Activated effector memory CD4-positive, alpha-beta T cell treated with anti-CD3 and anti-CD28 coated beads, Interleukin-2, amount 50 U/mL, for 16 hours (primary cell): Measurements from ENCODE around the gene SGMS1.
A peak's percentile ranks its signal among the peaks of the same experiment; 100 is the strongest.

ENCODE experiments used
- DNase-seq: peaks from one replicate; pipeline ENCODE4 v3.0.0-alpha.2; 2020

The SGMS1 gene

DNA sequence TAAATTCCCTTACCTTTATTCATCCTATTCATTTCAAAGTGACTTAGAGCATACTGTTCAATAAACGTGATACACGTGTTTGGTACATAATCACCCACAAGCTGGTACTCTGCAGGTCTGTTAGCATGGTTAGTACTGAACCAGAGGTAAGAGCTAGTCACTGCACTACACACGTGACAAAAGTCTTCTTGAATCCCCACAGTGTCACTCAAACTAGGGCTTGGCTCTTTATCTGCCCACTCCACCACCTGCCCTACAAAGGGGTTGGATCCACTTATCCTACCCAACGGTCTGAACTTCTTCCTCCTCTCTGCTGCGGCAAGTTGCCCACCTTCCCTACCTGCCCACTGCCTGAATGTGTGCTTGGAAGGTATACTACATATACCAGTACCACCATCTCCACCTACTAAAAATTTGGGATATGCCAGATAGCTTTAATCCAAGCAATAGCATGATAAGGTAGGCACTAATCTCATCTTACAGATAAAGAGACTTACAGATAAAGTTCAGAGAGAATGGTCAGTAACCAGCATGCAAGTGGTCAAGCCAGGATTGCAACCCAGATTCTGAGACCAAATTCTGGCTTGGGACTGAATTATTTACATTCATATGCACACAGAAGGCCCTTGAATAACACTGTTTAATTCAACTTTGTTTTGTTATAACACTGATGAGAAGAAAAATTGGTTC is 92.2 kb downstream of the SGMS1 start:
- no peak for DNase-seq

DNA sequence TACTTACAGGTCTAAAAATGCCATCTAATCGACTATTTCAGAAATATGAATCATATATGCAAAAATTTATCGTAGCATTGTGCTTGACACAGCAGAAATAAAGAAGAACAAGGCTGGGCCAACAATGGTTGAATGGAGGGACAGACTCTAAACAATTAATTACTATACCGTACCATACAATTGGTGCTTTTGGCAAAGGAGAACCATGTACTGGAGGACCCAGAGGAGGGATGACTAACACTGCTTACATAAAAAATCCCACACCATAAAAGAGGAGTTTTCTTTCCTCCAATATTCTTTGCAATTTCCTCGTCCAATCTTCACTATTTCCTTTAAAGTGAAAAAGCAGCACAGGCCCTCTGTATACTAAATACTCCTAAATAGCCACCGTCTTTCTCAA is 94.1 kb downstream of the SGMS1 start:
- no peak for DNase-seq

DNA sequence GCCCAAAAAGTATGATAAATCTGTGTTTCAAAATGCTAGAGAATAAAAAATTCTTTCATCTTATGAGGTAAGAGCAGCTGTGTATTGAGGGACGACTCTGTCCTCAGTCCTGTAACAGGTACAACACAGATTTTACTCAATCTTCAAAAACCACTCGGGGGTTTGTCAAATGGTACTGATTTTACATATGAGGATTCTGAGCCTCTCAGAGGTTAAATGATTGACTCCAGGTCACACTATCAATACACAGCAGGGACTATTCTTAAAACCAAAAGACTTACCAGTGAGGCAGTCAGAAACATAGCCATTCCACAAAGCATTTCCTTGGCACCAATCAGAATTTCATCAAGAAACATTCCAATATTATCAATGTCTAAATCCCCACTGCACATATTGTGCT is 95.5 kb downstream of the SGMS1 start:
- DNase-seq: no peak

DNA sequence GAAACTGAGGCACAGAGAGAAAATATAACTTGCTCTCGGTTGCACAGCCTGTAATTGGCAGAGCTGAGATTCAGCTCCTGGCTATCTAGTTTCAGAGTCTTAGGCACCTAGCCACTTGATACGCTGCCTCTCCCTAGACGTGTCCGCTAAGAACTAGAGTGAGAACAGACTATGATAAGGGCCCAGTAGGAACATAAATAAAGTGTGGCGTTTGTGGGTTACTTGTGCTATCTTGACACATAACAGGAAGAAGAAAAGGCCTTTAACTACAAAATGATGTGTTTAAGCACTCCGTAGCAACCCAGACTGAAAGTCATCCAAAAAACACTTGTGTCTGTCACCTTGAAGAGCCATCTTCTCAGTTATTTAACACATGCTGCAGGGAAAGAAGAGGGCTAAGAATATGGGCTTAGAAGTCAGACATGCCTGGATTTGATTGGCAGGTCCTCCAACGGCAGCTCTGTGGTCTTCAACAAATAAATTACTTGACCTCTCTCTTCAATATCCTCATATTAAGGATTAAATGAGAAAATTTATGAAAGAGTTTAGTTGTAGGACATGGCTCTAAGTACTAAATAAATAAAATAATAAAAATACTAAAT is 96.2 kb downstream of the SGMS1 start:
- no peak for DNase-seq

DNA sequence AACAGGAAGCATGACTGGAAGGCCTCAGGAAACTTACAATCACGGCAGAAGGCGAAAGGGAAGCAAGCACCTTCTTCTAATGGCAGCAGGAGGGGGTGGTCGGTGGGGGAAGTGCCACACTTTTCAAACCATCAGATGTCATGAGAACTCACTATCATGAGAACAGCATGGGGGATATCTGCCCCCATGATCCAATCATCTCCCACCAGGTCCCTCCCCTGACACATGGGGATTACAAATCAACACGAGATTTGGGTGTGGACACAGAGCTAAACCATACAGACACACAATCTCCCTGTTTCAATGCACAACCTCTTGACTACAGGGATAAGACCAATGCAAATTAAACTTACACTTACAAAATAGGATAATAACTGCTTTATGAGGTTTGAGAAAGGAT is 97.6 kb downstream of the SGMS1 start:
- no peak for DNase-seq

DNA sequence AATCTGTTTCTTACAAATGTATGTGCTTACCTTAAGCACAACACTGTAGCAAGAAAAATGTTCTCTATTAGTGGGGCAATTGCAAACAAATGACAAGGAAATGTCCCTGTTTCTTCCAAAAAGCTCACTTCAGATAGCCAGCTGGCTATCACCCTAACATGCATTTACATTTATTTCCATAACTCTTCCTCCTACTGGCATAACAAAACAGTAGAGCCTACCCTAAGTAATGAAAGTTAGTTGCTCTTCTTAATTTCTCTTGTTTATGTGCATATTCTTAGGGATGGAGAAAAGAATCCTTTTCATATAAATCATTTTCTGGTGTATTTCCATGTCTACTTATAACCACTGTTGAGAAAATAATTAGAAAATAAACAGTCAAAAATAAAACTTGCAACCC is 100.4 kb downstream of the SGMS1 start:
- no peak for DNase-seq

DNA sequence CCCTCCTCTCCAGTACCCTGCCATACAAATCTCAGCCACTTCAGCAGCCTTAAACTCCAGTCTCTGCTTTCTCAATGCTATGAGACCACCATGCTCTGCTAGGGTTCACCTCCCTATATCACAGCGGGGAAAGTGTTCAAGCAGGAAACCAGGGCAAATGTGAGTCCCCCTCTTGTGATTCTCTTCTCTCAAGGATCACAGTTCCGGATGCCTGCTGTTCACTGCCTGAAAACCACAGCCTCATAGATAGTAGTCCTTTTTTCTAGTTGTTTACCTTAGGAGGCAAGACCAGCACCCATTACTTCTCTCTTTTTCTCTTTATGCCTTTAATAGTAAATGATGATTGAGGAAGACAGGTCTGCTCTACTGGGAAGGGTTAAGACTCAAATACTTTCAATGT is 100.8 kb downstream of the SGMS1 start:
- DNase-seq: no peak

DNA sequence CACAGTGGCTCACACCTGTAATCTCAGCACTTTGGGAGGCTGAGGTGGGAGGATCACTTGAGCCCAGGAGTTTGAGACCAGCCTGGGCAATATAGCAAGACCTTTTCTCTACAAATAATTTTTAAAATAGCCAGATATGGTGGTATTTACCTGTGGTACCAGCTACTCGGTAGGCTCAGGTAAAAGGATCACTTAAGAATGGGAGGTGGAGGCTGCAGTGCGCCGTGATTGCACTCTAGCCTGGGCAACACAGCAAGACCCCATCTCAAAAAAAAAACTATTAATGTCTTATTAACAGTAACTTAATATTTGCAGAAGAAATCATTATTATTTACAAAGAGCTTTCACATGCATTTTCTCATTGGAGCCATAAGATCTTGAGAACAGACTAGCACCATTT is 103.6 kb downstream of the SGMS1 start:
- DNase-seq: no peak

DNA sequence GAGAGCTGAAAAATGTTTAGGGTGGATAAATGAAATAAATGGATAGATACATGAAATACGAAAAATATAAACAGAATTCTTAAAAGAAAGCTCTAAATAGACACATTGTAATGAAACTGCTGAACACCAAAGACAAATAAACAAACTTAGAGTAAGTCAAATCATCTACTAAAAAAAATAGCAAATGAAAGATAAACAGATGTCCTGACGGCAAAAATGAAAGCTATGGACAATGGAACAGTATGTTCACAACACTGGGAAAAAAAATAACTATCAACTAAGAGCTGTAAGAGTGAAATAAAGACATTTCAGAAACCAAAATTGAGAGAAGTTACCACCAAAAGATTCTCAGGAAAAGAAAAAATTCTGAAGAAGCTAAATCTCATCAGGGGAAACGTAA is 106.1 kb downstream of the SGMS1 start:
- no peak for DNase-seq

DNA sequence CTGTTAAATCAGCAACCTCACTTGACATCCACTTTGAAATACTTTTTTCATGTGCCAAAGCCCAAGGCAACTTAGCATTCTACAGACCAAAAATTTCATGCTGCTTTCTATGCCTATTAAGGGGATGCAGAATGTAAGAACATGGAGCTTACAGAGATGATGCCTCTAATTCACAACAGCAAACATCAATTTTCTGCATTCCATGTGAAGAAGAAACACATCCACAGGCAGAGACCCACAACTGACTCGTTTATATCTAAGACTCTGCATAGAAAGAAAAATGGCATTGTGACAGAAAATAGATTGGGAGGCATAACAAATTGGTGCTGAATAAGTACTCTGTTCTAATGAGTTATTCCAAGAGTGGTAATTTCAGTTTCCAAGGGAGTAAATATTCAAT is 107.6 kb downstream of the SGMS1 start:
- DNase-seq: no peak

DNA sequence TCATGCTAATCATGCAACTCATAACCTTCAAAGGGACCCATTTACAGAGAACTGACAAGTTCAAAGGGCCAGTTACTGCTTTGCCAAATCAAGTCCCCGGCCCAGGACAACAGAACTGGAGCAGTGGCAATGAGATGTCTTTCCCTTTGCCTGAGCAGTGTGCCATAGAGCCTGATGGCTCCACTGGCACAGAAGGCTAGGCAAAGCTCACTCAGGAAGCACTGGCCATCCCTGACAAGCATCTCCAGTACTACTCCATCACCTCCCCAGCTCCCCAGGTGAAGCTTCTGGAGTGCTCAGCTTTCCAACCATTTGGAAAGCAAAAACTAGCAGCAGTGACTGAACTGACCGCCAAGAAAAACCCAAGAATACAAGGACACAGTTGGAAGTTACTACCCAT is 108.3 kb downstream of the SGMS1 start:
- DNase-seq: no peak

DNA sequence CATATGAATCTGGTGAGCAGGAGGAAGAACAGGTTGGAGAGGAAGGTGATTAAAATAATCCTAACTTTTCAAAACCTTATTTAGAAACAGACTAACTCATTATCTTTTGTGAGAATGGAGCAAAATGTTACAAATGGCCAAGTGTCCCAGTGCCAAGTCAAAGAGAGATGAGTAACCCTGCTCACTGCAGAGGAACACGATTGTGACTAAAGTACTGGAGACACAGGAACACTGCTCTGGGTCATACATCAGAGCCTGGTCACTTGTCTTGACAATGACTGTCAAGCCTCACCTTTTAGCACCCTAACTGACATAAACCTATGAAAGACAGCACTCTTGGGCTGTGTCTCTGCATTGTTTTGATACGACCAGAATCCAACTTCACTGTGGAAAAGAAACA is 108.8 kb downstream of the SGMS1 start:
- DNase-seq: no peak

DNA sequence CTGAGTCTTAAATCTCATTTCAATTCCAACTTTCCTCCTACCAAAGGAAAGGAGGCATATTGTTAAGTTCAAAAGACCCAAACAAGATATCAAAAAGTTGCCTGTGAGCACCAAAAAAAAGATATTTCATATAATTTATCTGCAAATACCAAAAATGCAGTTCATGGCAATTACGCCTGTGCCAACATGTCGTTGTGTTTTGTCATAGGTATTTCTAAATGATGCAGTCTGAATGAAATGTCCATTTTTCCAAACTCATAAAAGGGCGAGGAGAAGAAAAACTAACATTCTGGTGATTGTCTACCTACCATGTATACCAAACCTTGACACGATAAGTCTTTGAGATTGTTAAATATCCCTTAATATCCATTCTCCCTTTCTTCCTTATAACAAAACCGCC is 109.8 kb downstream of the SGMS1 start:
- DNase-seq: no peak

DNA sequence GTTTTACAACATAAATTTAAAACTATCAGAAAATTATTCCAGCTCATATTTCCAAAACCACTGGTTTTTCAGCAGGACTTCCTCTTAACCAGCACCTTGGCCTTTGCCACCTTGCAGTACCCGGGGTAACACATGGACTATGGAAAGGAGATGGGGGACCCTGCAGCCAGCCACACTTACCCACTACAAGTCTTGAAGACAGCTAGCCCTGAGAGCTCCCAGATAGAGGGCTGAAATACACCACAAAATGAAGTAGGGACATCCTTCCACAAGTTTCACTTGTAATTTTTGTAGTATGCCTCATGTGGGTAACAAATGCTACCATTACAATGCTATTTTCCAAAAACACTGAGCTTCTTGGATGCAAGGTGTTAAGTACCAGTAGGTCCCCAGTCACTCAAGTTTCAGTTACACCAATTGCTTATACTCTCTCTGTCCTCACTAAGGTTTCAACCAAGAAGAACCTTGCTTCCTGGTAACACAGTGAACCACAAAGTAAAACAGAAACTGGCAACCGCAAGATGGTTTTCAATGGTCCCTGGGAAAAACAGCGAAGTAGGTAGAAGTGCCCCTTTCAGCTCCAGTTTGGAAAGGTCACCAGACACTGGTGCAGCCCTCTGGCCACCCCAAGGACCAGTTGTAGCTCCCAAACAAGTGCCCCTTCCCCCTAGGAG is 110.9 kb downstream of the SGMS1 start:
- DNase-seq: no peak

DNA sequence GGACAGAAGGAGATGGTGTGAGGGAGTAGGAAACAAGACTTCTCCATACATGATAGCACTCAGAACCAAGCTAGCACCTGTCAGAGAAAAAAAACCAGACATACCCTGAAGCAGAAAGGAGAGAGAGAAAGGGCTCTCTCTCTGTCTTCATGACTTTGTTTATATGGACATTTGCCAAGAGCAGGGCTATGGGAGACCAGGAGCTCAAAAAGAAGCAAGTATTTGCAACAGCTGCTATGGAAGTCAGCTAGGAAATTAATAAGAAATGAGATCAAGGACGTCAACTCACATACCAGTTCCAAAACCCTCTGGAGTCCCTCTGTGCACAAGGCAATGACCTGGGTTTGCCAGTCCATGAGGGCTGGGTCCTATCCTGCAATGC is 111.6 kb downstream of the SGMS1 start:
- no peak for DNase-seq

DNA sequence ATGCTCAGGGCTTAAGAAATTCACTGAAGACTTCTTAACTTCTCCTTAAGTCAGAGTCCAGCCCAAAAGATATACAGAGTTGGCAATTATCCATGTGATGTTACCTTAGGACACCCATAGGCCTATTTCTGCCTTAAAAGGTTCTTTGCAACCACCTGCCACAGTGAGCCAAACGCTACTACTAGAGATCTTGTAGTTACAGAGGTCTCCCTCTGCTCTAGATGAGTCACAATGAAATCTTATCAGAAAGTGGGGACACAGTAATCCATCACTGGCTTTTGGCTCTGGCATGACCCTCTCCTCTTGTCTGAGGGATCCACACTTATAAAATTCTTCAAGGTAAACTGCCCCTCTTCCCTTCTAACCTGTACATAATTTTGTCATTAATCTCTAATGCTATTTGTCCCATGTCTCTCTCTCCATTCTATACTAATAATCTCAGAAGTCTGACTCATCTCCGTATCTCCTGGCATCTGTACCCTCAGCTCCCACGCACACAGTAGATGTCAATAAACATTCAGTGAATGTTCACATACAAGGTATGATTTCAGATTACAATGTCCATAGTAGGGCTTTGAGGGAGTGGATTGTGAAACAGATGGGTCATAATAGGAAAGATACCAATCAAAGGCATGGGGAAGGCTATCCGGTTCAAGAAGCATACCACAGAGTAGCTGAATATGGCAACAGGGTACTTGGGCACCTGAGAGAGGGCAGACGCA is 112.1 kb downstream of the SGMS1 start:
- DNase-seq: peak; percentile 74

DNA sequence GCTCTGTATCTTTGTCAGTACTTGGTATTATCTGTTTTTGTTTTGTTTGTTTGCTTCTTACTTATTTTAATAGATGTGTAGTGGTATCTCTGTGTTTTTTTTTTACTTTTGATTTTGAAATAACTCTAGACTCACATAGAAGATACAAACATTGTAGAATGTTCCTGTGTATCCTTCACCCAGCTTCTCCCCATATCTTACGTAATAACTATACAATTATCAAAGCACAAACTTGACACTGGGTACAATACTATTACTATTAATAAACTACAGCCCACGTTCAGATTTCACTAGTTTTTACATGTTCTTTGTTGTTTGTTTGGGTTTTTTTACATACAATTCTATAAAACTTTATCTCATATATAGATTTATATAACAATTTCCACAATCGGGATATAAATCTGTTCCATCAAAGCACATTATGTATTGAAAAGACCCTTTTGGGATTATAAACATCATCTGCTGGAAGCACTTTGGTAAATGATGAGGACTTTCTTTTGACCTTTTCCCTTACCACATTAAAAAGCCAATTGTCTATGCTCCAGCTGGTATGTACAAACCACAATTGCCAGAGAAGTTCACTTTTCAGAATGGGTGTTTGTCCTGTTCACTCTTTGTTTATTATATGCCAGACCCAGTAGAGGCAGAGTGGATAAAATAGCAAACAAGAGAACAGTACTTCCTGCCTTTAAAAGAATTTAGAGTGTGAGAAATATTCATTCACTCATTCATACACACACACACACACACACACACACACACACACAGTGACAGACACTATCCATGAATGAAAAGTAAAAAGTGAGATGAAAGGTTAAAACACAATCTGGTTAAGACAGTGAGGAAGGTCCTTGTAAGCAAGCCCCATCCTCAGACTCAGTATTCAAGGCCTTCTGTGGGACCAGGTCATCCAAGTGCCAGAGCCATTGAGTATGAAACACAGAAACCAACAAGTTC is 113.0 kb downstream of the SGMS1 start:
- no peak for DNase-seq

DNA sequence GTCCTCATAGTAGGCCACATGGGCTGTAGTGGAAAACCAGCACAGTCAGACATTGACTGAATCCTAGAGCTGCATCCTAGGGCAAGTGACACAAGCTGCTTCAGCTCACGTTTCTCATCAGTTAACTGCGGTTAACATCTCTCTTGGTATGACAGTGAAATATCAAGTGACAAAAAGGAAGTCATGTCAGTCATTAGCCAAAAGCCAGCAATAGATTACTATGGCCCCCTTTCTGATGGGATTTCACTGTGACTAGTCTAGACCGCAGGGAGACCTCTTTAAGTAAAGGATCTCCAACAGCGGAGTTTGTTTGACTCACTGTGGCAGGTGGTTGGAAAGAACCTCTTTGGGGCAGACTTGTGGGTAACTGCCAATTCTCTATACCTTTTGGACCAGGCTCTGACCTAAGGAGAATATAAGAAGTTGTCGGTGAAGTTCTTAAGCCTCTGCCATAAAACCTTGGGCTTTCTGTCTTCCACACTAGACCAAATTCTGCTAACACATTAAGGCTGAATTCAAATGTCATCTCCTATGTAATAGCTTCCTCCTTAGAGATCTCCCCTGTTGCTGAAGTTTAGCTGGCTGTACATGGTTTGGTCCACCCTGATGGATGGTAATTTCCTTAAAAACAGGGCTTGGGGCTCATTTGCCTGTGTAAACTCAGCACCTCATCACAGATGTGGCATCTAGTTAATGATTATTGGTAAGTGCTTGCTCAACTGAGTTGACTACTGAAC is 115.3 kb downstream of the SGMS1 start:
- peak; percentile 74 for DNase-seq

DNA sequence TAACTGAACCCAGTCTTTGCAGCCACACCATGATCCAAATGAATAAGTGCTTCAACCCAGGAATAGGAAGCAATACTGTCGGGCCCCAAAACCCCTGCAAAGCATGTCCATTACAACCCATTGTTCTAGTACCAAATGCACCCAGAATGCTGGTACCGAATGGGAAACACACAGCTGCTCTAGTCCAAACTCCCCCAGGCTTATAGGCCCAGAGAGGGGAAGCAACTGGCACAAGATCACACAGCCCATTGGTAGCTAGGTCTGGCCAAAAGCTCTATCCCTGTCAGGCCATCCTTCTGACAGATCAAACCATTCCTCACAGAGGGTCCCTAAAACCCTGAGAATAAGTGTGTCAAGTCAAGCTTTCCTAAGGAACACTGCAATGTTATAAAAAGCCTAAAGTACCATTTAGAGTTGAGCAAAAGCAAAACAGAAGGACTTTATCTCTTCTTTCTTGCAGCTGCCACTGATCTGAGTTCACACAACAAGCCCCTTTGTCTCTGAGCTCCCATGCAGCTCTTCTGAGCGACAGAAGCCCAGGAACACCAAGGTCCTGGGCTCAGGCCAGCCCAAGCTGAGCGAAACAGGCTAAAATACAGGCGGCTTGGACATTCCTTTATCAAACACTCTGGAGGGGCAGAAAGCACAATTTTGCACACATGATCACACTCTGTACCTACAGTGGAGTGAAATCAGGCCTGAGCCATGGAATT is 116.7 kb downstream of the SGMS1 start:
- DNase-seq: no peak

DNA sequence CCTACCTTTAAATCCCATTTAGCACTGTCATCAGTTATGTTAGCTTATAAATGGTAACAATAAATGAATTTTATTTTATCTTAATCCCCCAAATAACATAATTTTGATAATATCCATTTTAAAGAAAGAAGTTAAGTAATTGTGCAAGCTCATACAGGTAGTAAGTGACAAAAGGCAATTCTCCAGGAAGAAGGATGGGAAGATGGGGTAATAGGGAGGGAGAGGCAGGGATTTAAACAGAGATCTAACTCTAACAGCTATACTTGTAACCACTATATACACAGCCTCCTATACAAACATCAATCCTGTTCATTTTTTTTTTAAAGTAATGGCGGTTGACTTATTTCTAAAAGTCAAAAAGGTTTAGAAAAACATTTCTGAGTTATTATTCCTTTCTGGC is 119.4 kb downstream of the SGMS1 start:
- no peak for DNase-seq

DNA sequence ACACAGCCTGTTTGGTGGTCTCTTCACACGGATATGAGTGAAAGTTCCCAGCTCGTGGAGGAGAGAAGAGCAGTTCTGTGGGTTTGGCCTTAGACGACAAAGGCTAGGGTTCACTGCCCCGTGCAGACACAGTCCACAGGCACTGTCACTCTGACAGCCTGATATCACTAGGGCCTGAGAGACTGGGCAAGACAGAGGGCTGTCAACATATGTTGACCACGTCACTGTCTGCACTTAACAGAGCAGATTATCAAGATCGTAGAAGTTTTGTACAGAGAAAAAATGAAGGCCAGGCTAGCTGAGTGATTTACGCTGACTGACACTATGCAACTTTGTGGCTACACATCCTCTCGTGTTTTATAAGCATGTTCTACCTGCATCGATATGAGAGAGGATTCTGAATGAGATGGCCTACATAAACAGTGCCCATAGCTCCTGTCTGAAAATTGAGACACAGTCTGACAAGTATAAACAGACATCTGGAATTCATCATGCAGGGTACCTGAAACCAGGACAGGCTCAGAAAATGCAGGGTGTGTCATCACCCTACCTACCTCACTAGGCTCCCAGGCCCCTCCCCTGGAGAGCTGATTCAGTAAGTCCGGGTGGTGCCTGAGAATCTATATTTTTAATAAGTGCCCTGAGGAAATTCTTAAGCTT is 120.0 kb downstream of the SGMS1 start:
- no peak for DNase-seq
